GM12874 (cell line): Measurements from ENCODE around the gene CTNND1.

Experiments
- CTCF ChIP-seq: IDR thresholded peaks from 2 replicates; pipeline ENCODE4 v1.5.1; 2011; ENCODE audit warnings: low read depth, mild to moderate bottlenecking, control low read depth, low read length, moderate library complexity; ENCODE audit not compliant: insufficient read depth

The CTNND1 gene

GRCh38 chr11:57798905-57799559 is 37.4 kb downstream of the CTNND1 start:
- TF ChIP-seq CTCF, result no peak

- peak; percentile 78 for TF ChIP-seq CTCF
Observed at GRCh38 chr11:57800444-57801182, 39.0 kb downstream of the CTNND1 start.

GRCh38 chr11:57801183-57801485 is 39.5 kb downstream of the CTNND1 start:
- TF ChIP-seq CTCF, result no peak

GRCh38 chr11:57802411-57802810 is 40.8 kb downstream of the CTNND1 start:
- no peak for TF ChIP-seq CTCF

GRCh38 chr11:57804466-57804865 is 42.9 kb downstream of the CTNND1 start:
- TF ChIP-seq CTCF, result no peak

GRCh38 chr11:57805780-57806179 is 44.2 kb downstream of the CTNND1 start:
- TF ChIP-seq CTCF, result no peak

GRCh38 chr11:57812634-57813033 is 51.0 kb downstream of the CTNND1 start:
- no peak for TF ChIP-seq CTCF
